GM11168 (cell line): ENCODE results near the gene CMAS.

Experiments
- in situ Hi-C: fragments of 300-500 bp; cut with MboI; formaldehyde crosslinking; loops from one replicate; pipeline ENCODE4 v1.12.0; 2022; ENCODE audit warnings: low sequenced_read_pairs; ENCODE audit not compliant: unreplicated experiment

CMAS gene

DNA sequence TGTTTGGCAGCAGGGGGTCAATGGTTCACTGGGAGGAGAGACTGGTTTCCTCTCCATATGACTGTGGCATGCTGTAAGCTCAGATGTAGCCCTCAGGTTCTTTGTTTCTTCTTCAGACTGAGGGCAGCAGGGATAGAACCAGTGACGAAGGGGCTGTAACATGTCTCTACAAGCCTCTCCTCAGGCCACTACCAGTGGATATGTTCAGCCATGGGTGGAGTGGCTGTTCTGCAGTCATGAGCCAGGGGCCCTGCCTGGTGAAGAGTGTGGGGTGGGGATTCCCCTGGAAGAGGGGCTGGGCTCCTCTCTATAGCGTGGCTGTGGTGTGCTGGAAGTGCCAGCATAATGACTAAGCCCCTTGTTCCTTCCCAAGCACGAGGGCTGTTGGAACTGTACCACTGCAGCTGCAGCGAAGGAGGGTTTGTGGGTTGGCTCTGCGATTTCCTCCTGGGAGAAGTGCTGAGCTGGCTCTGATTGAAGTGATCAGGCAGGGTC is 55.8 kb downstream of the CMAS start:
- in situ Hi-C loops: no loop called here

DNA sequence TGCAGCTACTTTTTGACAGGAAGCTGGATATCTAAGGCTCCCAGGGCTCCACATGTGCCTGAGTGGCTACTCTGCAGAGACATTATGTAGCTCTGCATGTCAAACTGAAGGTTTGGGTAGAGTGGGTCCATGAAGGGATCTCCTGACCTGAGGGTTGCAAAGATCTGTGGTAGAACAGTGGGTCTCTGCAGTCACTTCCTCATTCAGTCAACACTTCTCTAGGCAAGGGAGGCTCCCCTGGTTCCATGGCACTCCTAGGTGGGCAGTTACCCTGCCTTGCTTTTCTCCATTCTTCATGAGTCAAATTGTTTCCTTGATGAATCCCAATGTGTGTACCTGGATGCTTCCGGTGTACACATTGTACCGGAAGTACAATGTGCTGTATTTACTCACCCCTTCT is 57.4 kb downstream of the CMAS start:
- in situ Hi-C loops: no loop called here

GRCh38 chr12:22105542-22105941 is 59.5 kb downstream of the CMAS start:
- in situ Hi-C loops: no loop called here

DNA sequence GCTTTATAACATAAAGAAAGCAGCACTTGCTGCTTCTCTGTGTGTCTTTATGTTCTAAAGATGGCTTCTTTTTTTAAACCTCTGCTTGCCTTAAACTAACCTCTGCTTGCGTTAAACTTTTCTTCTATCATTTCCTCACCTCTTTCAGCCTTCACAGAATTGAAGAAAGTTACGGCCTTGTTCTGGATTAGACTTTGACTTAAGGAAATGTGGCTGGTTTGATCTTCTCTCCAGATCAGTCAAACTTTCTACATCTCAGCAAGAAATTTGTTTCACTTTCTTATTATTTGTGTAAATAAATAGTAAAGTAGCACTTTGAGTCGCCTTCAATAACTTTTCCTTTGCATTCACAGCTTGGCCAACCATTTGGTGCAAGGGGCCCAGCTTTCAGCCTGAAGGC is 64.2 kb downstream of the CMAS start:
- in situ Hi-C loops: no loop called here
